Thyroid gland (tissue), 4 donors: ENCODE data around the gene UNC80. TPM values are rescaled to one million over a fixed set of nuclear protein-coding genes. Genes with fewer than 3 reads are reported as not detected.

ENCODE experiments used
- DNase-seq, 2 donors: peaks; one replicate each; pipeline ENCODE4 v3.0.0-alpha.2; 2019
- H3K27ac ChIP-seq, 3 donors: fragments of 200-600 bp; sonication (generic); 1 replicate in 2 of 3; 2 replicates in 1 of 3; pipeline ENCODE4 v1.5.1; 2016 to 2019; ENCODE audit warnings: mild to moderate bottlenecking in 1 of 3, moderate library complexity in 1 of 3
- H3K27me3 ChIP-seq: fragments of 200-600 bp; sonication (generic); one replicate; pipeline ENCODE4 v1.5.1; 2019
- H3K36me3 ChIP-seq, 2 donors: fragments of 200-600 bp; sonication (generic); one replicate each; pipeline ENCODE4 v1.5.1; 2016 to 2019
- H3K4me1 ChIP-seq, 2 donors: fragments of 200-600 bp; sonication (generic); one replicate each; pipeline ENCODE4 v1.5.1; 2017 to 2019
- H3K4me3 ChIP-seq, 3 donors: fragments of 200-600 bp; sonication (generic); replicated peaks in 1 of 3; 1 replicate in 2 of 3; 2 replicates in 1 of 3; pipeline ENCODE4 v1.5.1; 2016; ENCODE audit warnings: mild to moderate bottlenecking in 1 of 3
- H3K9me3 ChIP-seq: fragments of 200-600 bp; sonication (generic); one replicate; pipeline ENCODE4 v1.5.1; 2017
- POLR2A ChIP-seq, 2 donors: fragments of 450-650 bp; IDR thresholded peaks; one replicate each; pipeline ENCODE4 v1.6.1; 2017; ENCODE audit warnings: antibody characterized with exemption in 2 of 2, mild to moderate bottlenecking in 2 of 2, moderate library complexity in 1 of 2
- WGBS, 2 donors: methylation state at CpG; one replicate each; pipeline ENCODE4 v1.1.5; 2017; 5-methylcytosine and 5-hydroxymethylcytosine counted together
- intact Hi-C: fragments of 100-400 bp; cut with DNase I; formaldehyde crosslinking; loops from one replicate; pipeline ENCODE4 v1.15.1; 2023
- total RNA-seq, 4 donors: library from RNA; depleted of rRNA; stranded (reverse); fragments of >200 nt; gene quantifications; one replicate each; pipeline ENCODE4 v1.2.3, GENCODE V29; 2016
- TF ChIP-seq, protein P1 (sequence below), 6 experiments: fragments of 200-600 bp in 3 of 6; fragments of 450-650 bp in 3 of 6; sonication (generic) in 3 of 6; IDR thresholded peaks; one replicate each; pipeline ENCODE4 v1.5.1; 2016 to 2019; ENCODE audit warnings: antibody characterized with exemption in 6 of 6, mild to moderate bottlenecking in 2 of 6, inconsistent platforms in 1 of 6, moderate library complexity in 1 of 6

Gene UNC80
- total RNA-seq, 4 donors from 2014 or later, result 0.27 to 3.8 (median 2.0) TPM

DNA sequence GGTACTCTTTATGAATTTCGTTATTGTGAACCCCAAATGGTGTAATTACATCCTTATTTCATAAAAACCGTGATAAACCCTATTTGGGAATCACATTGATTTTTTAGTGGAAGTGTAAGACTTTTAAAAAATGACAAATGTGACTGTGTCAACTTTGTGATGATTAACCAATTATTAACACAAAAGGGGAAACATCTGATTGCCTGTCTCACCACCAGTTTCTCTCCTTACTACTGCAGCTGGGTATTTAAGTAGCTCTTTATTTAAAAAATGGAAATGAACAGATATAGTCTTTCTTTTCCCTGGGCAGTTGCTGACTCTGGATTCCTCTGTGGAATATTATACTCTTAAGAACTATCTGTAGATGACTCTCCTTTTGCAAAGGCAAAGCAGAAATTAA is 219.2 kb downstream of the UNC80 start:
- no peak overlapping the region for H3K4me3 ChIP-seq
- H3K27ac ChIP-seq, result no peak overlapping the region
- no peaks in the 10 kb centered on the region for H3K4me1 ChIP-seq
- WGBS, 2 donors, result 68 to 72% methylated on average over 2 of the region's 2 CpGs
- intact Hi-C loops, result no loop called here
- H3K27me3 ChIP-seq, result no peaks in the 10 kb centered on the region
- H3K36me3 ChIP-seq, result no peaks in the 10 kb centered on the region
- TF ChIP-seq POLR2A (IDR thresholded peaks at IDR 0.05), result no peak
- TF ChIP-seq, protein P1, sequence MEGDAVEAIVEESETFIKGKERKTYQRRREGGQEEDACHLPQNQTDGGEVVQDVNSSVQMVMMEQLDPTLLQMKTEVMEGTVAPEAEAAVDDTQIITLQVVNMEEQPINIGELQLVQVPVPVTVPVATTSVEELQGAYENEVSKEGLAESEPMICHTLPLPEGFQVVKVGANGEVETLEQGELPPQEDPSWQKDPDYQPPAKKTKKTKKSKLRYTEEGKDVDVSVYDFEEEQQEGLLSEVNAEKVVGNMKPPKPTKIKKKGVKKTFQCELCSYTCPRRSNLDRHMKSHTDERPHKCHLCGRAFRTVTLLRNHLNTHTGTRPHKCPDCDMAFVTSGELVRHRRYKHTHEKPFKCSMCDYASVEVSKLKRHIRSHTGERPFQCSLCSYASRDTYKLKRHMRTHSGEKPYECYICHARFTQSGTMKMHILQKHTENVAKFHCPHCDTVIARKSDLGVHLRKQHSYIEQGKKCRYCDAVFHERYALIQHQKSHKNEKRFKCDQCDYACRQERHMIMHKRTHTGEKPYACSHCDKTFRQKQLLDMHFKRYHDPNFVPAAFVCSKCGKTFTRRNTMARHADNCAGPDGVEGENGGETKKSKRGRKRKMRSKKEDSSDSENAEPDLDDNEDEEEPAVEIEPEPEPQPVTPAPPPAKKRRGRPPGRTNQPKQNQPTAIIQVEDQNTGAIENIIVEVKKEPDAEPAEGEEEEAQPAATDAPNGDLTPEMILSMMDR (IDR thresholded peaks at IDR 0.05), result no peak
- DNase-seq, result no peak
- H3K9me3 ChIP-seq, result no peaks in the 10 kb centered on the region

DNA sequence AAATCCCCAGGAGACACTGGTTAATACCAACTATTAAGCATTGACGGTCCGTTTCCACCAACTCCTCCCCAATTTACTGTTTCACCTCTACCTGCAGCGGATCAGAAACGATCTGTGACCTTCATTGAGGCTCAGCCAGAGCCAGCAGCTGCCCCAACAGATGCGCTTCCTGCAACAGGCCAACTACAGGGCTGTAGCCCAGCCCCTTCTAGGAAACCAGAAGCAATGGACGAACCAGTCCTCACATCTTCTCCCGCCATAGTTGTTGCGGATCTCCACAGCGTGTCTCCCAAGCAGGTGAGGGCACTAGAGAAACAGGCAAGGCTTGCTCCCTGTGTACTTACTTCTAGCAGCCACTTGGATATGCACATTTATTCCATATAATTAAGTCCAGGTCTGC is 222.3 kb downstream of the UNC80 start:
- Histone ChIP-seq H3K9me3 (no peaks in the 10 kb centered on the region), H3K4me1 (no peaks in the 10 kb centered on the region), H3K4me3 (no peak overlapping the region), H3K36me3 (no peaks in the 10 kb centered on the region), H3K27ac (no peak overlapping the region), H3K27me3 (no peaks in the 10 kb centered on the region)
- no peak for TF ChIP-seq POLR2A (IDR thresholded peaks at IDR 0.05)
- TF ChIP-seq, protein P1 (IDR thresholded peaks at IDR 0.05), result no peak
- DNase-seq, result no peak
- intact Hi-C loops, result no loop called here
- WGBS, 2 donors, result 90 to 92% methylated on average over 9 of the region's 9 CpGs

DNA sequence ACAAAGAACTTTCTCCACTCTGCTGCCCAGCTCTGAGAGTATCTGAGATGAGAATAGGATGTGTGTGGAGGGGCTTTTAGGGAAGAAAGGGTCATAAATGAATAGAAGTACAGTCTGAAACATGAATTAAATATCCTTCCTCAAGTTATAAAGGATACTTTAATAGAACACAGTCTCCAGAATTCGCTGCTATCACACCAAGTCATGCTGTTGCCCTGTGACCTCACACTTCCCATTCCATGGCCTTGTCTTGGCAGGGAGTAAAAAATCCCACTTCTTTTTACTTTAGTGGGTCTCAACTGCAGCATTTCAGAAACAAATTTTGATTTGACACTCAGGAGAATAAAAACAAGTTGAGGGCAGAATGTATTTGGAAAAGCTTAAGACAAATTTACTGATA is 227.0 kb downstream of the UNC80 start:
- TF ChIP-seq, protein P1 (IDR thresholded peaks at IDR 0.05), result no peak
- TF ChIP-seq POLR2A (IDR thresholded peaks at IDR 0.05), result no peak
- Histone ChIP-seq H3K27me3 (no peaks in the 10 kb centered on the region), H3K9me3 (no peaks in the 10 kb centered on the region), H3K27ac (no peak overlapping the region), H3K4me1 (peaks cover 6% of the 10 kb centered on the region in 2 donors), H3K36me3 (no peaks in the 10 kb centered on the region), H3K4me3 (no peak overlapping the region)
- no peak for DNase-seq
- intact Hi-C loops, result no loop called here
- 48 to 64% methylated on average over 1 of the region's 1 CpG for WGBS, 2 donors

- DNase-seq, result no peak
- 98 to 99% methylated on average over 8 to 32 of the region's 32 CpGs for whole genome bisulfite sequencing, 2 donors
- intact Hi-C loops, result loop anchor here (10.0 kb wide), 1 partner anchor 174 kb away; the partner anchor contains the start of gene KANSL1L
These were observed 229.1 kb downstream of the UNC80 start for GRCh38 chr2:210000464-210001324.

More at GRCh38 chr2:210000464-210001324, 229.1 kb downstream of the UNC80 start:
- Histone ChIP-seq H3K4me1 (peaks cover 15 to 23% of the 10 kb centered on the region in 2 donors), H3K27me3 (no peaks in the 10 kb centered on the region), H3K36me3 (no peaks in the 10 kb centered on the region), H3K9me3 (no peaks in the 10 kb centered on the region), H3K27ac (no peak overlapping the region), H3K4me3 (no peak overlapping the region)
- TF ChIP-seq POLR2A (IDR thresholded peaks at IDR 0.05), result no peak
- TF ChIP-seq, protein P1 (IDR thresholded peaks at IDR 0.05), result no peak
